ENCODE results near the gene L3MBTL3.

- TF ChIP-seq CTCF (IDR thresholded peaks at IDR 0.05; ENCODE audit: poor library complexity, severe bottlenecking) (no peak), REST (IDR thresholded peaks at IDR 0.05; ENCODE audit: borderline replicate concordance) (no peak), EP300 (conservative IDR thresholded peaks at IDR 0.05; ENCODE audit: poor library complexity, severe bottlenecking) (no peak), EZH2 (IDR thresholded peaks at IDR 0.05; ENCODE audit: borderline replicate concordance, insufficient read depth, low read length, poor library complexity, severe bottlenecking) (no peak), RAD21 (conservative IDR thresholded peaks at IDR 0.05) (no peak), SMC3 (conservative IDR thresholded peaks at IDR 0.05; ENCODE audit: poor library complexity) (no peak), POLR2AphosphoS5 (IDR thresholded peaks at IDR 0.05) (no peak), TAF1 (IDR thresholded peaks at IDR 0.05; ENCODE audit: low read depth) (no peak), MXI1 (conservative IDR thresholded peaks at IDR 0.05; ENCODE audit: poor library complexity, severe bottlenecking) (no peak)
Observed at GRCh38 chr6:130143709-130144108, 125.3 kb downstream of the L3MBTL3 start.

Data from neural cell (in vitro differentiated cells).